ENCODE results near the gene LEAP2.

LEAP2 gene

GRCh38 chr5:132836852-132837251, 36.6 kb upstream of the LEAP2 start:
- TF ChIP-seq CTCF (IDR thresholded peaks at IDR 0.05; ENCODE audit: low read depth, low read length, missing control alignments) = no peak
- no peak overlapping the region for H3K4me3 ChIP-seq (replicated peaks; ENCODE audit: low read depth, low read length)
- DNase-seq (ENCODE audit: extremely low read depth, low read depth) = no peak

- DNase-seq (ENCODE audit: extremely low read depth, low read depth) = no peak
- no peak overlapping the region for H3K4me3 ChIP-seq (replicated peaks; ENCODE audit: low read depth, low read length)
- no peak for TF ChIP-seq CTCF (IDR thresholded peaks at IDR 0.05; ENCODE audit: low read depth, low read length, missing control alignments)
These were observed 35.6 kb upstream of the LEAP2 start for GRCh38 chr5:132837868-132838267.

- no peak for DNase-seq (ENCODE audit: extremely low read depth, low read depth)
- no peak overlapping the region for H3K4me3 ChIP-seq (replicated peaks; ENCODE audit: low read depth, low read length)
- no peak for TF ChIP-seq CTCF (IDR thresholded peaks at IDR 0.05; ENCODE audit: low read depth, low read length, missing control alignments)
These were observed 34.8 kb upstream of the LEAP2 start for GRCh38 chr5:132838516-132839282.

GRCh38 chr5:132839426-132840301, 33.8 kb upstream of the LEAP2 start:
- DNase-seq (ENCODE audit: extremely low read depth, low read depth) = no peak
- H3K4me3 ChIP-seq (replicated peaks; ENCODE audit: low read depth, low read length) = no peak overlapping the region

GRCh38 chr5:132840313-132840712, 33.2 kb upstream of the LEAP2 start:
- TF ChIP-seq CTCF (IDR thresholded peaks at IDR 0.05; ENCODE audit: low read depth, low read length, missing control alignments) = no peak
- no peak for DNase-seq (ENCODE audit: extremely low read depth, low read depth)
- H3K4me3 ChIP-seq (replicated peaks; ENCODE audit: low read depth, low read length) = no peak overlapping the region

More at GRCh38 chr5:132839426-132840301, 33.8 kb upstream of the LEAP2 start:
- TF ChIP-seq CTCF (IDR thresholded peaks at IDR 0.05; ENCODE audit: low read depth, low read length, missing control alignments) = no peak

GRCh38 chr5:132840896-132841295, 32.6 kb upstream of the LEAP2 start:
- TF ChIP-seq CTCF (IDR thresholded peaks at IDR 0.05; ENCODE audit: low read depth, low read length, missing control alignments) = no peak
- no peak for DNase-seq (ENCODE audit: extremely low read depth, low read depth)
- H3K4me3 ChIP-seq (replicated peaks; ENCODE audit: low read depth, low read length) = no peak overlapping the region

Data from HFF-Myc (cell line).